DMS 273 (cell line): ENCODE data around the gene NBPF1.
"Not testable (repeated sequence)": the region's sequence is repeated elsewhere in the genome, so short reads cannot be mapped to it uniquely, and the experiment has no call there.

ENCODE experiments used
- DNase-seq: peaks from one replicate; lab custom pipeline; 2025; ENCODE audit not compliant: unreplicated experiment; lab: John Stamatoyannopoulos, UW

Gene NBPF1

DNA sequence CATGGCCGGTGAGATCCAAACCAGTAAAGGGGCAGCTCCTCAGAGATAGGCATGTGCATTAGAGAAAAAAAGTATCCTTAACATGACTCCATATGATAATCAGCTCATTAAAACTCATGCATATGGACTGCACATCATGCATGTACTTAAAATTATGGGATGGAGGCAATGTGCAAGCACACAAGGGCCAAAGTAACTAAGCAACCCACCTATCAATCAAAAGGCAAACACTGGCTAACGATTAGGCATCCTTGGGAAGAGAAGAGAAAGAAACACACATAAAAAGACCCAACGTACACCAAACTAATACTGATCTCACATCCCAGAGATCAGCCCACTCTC is 94.5 kb downstream of the NBPF1 start:
- not testable (repeated sequence) for DNase-seq

DNA sequence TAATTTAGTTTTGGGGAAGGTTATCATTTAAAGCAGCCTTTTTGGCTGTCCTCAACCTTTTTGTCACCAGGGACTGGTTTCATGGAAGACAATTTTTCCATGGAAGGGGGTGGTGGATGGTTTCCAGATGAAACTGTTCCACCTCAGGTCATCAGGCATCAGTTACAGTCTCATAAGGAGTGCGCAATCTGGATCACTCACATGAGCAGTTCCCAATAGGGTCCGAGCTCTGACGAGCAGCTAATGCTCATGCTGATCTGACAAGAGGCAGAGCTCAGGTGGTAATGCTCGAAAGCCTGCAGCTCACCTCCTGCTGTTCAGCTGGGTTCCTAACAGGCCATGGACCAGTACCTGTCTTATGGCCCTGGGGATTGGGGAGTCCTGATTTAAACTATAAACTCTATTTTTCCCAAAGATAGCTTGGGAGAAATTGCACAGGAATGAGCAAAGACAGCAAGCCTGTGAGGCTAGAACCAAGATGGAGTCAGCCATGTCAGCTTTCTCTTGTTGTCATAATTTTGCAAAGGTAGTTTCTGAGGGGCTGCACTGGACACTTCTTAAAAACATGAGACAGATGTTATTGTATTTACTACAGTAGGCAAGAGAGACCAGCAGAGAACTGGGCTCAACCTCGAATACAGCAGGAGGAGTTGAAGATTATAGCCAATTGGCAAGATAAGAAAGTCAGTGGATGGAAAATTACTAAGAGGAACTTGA is 96.5 kb downstream of the NBPF1 start:
- not testable (repeated sequence) for DNase-seq

DNA sequence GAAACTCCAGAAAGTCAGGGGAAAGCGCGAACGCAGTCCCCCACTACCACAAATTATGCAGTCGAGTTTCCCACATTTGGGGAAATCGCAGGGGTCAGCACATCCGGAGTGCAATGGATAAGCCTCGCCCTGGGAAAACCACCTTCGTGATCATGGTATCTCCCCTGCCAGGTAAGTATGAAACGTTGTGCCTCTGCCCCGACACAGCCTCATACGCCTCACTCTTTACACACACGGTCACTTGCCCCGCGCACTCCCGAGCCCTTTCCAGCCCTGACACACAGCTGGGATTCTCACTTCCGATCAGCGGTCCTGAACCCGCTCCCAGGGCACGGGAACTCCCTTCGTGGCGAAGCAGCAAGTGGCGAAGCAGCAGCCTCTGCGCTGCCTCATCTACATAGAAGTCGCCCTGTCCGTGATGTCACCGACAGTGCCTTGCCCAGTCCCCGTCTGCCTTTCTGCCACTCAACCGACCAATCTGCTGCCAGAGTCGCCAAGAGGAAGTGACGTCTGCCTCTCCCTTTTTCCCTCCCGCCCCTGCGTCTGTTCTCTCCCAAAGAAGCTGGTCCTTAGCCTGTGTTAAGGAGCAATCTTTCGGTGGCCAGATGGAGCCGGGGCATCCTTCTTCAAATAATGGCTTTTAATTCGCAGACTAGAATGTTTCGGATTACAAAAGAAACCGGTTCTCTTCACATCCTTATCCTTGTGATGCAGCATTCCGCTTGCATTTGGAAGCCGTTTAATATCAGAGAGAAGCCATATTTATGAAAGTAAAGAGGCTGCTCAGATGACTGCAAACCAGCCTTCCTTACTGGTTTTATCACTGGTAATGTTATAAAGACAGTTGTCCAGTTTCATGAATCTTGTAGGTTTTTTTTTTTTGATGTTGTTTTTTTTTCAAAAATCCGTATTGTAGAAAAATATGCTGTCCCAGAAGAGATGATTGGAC is 99.0 kb downstream of the NBPF1 start, which contains the start of gene RNU1-1:
Gene RNU1-1, minus strand, starts transcription at position 179 of the 949 bp plus-strand sequence.
- peak; percentile 79 for DNase-seq

DNA sequence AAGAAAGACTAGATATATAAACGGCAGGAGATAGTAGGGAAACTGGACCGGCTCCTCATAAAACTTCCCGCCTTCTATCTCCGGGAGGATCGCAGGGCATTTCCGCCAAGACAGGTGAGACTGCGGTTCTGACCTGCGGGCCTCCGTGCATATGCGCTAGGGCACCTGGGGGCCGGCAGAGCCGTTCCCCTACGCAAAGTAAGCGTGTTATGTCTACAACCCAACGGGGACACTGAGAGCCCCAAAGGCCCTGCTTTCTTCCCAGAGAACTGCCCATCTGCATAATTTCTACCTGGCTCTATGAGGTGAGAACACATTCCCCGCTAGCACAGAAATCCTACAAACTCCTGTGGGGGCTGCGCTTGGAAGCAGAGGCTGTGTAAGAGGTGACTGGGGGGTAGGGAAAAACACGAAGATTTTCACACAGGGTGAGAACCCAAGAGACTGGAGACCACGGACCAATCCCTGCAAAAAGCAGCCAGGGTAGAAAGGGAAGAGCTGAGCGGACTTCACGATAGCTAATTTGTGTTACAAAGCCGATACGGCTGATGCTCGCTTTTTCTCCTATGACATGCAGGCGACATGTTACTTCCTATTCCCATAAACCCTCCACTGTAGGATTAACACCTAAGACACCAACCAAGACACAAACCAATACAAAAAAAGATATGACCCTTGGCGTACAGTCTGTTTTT is 99.8 kb downstream of the NBPF1 start:
- DNase-seq, result peak; percentile 95

DNA sequence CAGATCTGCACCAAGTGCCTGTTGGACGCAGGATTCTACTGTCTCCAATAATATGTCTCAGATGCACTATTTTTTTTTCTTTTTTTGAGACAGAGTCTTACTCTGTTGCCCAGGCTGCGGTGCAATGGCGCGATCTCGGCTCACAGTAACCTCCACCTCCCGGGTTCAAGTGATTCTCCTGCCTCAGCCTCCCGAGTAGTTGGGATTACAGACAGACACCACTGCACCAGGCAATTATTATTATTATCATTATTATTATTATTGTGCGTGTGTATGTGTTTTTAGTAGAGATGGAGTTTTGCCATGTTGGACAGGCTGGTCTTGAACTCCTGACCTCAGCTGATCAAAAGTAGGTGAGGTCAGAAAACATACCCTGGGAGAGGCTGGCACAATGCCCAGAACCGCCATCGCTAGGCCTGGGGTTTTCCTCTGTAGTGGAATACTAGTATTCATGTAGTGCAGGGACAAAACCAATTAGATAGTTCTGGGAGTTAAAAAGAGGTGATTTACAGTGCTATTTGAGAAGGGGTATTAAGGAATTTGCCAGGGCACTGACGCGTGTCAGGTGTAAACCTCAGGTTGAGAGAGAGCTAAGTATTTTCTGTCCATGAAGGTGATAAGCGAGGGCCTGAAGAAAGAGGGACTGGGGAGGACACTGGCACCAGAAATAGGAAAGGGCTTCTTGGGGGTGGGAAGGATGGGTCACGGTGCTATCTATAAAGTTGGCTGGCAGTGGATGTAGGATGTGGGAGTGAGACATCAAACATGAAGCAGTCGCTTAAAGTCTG is 100.5 kb downstream of the NBPF1 start:
- peak; percentile 72 for DNase-seq
